ENCODE results near the gene RALY.

DNA sequence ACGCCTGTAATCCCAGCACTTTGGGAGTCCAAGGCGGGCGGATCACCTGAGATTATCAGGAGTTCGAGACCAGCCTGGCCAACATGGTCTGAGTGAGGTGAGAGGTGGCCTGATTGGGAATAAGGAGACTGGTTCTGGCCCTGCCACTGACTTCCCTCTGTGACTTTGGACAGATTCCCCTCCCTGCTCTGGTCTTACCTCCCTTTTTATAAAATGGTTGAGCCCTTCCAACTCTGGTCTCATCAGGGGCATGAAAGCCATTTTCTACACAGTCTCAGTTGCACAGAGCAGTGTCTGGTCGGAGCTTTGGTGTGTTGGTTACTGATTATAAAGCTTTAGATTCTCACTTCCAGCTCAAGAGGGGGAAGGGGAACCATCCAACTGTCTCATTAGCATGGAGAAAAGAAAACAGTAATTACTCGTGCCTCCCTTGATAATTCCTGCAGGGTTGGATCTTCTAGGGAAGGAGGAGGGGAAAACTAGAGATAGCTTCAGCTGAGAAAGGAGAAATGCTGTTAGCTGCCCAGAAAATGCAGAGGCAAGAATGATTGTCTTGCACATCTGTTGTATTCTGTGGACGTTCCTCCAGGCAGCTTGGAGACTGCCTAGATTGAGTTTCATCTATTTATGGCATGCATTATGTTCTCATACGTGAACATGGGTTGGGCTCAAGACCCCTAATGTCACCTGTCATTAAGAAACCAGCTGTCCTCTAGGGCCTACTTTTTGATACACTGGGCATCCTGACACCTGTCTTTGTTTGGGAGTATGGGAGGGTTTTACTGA, 30.4 kb downstream of the RALY start:
- TF ChIP-seq TCF4 (CRISPR knock-in tag; IDR thresholded peaks at IDR 0.05; ENCODE audit: borderline replicate concordance) = no peak
- no peak for TF ChIP-seq ZFP3 (CRISPR knock-in tag; IDR thresholded peaks at IDR 0.05)
- TF ChIP-seq ZNF8 (CRISPR knock-in tag; IDR thresholded peaks at IDR 0.05) = no peak
- no peak for TF ChIP-seq GLIS3 (CRISPR knock-in tag; IDR thresholded peaks at IDR 0.05)
